Testis (tissue), 2 donors: Measurements from ENCODE around the gene RNF220.

Experiments used
- POLR2A ChIP-seq: fragments of 450-650 bp; IDR thresholded peaks from one replicate; pipeline ENCODE4 v1.6.1; 2017; ENCODE audit warnings: antibody characterized with exemption, mild to moderate bottlenecking, moderate library complexity
- TF ChIP-seq, protein P1 (sequence below), 3 experiments: fragments of 450-650 bp in 2 of 3; fragments of 200-600 bp in 1 of 3; sonication (generic) in 1 of 3; IDR thresholded peaks; one replicate each; pipeline ENCODE4 v1.5.1; 2016 to 2019; ENCODE audit warnings: antibody characterized with exemption in 3 of 3, mild to moderate bottlenecking in 2 of 3, moderate library complexity in 1 of 3

DNA sequence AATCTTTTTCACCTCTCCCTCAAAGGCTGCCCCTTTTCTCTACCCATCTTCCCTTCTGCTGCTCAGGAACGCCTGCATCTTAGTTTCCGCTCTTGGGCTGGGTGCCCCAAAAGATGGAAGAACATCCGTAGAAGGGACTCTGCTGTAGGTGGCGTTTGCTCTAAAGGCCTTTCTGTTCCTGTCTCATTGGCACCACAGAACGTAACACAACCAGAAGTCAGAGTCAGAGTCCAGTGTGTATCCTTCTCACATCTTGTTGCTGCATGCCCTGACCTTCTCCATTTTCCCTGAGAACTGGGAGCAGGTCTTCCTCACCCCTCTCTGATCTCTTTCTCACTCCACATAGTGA, 103.3 kb downstream of the RNF220 start:
- TF ChIP-seq, protein P1, sequence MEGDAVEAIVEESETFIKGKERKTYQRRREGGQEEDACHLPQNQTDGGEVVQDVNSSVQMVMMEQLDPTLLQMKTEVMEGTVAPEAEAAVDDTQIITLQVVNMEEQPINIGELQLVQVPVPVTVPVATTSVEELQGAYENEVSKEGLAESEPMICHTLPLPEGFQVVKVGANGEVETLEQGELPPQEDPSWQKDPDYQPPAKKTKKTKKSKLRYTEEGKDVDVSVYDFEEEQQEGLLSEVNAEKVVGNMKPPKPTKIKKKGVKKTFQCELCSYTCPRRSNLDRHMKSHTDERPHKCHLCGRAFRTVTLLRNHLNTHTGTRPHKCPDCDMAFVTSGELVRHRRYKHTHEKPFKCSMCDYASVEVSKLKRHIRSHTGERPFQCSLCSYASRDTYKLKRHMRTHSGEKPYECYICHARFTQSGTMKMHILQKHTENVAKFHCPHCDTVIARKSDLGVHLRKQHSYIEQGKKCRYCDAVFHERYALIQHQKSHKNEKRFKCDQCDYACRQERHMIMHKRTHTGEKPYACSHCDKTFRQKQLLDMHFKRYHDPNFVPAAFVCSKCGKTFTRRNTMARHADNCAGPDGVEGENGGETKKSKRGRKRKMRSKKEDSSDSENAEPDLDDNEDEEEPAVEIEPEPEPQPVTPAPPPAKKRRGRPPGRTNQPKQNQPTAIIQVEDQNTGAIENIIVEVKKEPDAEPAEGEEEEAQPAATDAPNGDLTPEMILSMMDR (IDR thresholded peaks at IDR 0.05): no peak
- no peak for TF ChIP-seq POLR2A
